GM19455 (cell line): Measurements from ENCODE around the gene BROX.
A peak's percentile ranks its signal among the peaks of the same experiment; 100 is the strongest.
"Not testable (repeated sequence)": the region's sequence is repeated elsewhere in the genome, so short reads cannot be mapped to it uniquely, and the experiment has no call there.

Experiments
- ATAC-seq: cut with Tn5 transposase; IDR thresholded peaks from one replicate; pipeline ENCODE4 v1.9.1; 2021; ENCODE audit not compliant: unreplicated experiment

The BROX gene

GRCh38 chr1:222732216-222733159 is 20.1 kb downstream of the BROX start:
- ATAC-seq, result peak; percentile 98

GRCh38 chr1:222734740-222735139 is 22.4 kb downstream of the BROX start:
- ATAC-seq, result no peak

GRCh38 chr1:222736470-222736869 is 24.1 kb downstream of the BROX start:
- no peak for ATAC-seq

DNA sequence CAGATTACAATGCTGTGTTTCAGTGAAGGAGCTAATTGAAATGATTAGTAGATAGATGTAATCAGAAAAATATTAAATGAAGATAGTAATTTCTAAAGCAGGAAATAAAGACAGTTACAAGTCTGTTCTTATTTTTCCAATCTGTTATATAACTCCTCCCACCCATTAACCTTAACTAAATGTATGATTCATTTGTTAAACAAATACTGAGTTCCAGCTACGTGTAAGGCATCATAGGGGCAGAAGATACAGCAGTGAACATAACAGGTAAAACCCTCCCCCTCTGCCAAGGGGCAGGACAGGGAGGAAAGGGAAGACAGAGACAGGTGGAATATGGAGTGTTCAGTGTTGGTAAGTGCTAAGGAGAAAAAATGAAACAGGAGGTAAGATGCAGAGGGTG is 24.6 kb downstream of the BROX start, which contains the start of gene FAM177B:
Gene FAM177B (plus strand): TSS at position 231 of the 400 bp plus-strand sequence. CDS start 9,344 bp downstream, outside the sequence.
- ATAC-seq, result no peak

DNA sequence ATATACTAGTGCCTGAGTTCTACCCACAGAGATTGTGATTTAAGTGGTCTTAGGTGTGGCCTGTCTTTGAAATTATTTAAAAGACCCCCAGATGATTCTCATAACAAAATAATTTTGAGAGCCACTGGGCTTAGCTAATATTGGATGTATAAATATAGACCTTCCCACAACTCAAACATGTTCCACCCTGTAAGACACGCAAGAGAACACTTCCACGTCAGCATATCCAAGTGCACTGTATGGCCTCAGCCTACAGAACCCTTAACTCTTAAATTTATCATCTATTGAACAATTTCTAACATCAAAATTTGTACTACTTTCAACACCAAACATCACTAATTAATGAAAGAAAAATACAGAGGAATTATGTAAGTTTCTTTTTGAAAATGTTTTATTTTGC is 27.1 kb downstream of the BROX start:
- ATAC-seq, result no peak

DNA sequence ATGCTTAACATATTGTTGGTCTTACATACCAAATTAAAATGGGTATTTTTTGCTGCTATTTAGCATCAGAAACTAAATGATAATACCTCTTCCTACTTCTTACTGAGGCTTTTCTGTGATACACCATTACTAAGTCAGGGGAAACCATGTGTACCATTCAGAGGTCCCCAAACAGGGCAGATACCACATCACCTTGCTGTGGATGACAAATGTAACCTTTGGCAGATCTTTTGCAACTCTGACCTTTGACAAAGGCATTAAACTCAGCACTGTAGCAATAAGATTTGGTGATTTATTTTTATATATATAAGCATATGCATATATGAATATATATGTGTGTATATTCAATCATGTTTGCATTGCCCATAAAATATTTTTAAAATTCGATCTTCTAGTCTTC is 27.6 kb downstream of the BROX start:
- ATAC-seq, result no peak

DNA sequence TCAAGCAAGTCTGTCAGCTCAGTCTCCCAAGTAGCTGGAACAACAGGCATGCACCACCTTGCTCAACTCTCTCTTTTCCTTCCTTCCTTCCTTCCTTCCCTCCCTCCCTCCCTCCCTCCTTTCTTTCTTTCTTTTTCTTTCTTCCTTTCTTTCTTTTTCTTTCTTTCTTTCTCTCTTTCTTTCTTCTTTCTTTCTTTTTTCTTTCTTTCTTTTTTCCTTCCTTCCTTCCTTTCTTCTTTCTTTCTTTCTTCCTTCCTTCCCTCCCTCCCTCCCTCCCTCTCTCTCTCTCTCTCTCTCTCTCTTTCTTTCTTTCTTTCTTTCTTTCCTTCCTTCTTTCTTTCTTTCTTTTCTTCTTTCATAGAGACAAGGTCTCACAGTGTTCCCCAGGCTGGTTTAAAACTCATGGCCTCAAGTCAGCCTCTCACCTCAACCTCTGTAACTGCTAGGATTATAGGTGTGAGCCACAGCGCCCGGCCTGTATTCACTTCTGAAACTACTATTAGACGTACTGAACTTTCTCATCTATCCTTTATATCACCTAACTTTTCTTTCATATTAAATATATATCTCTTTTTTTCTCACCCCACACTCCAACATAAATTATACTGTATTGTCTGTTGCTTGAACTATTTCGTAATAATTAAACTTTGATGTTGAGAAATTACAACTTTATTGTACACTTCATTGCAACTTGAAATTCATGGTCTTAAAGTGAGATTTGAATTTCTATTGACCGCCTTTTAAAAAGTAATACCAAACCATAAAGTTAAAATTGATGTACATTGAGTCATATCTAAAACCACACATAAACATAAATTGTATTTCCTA is 29.5 kb downstream of the BROX start:
- ATAC-seq, result not testable (repeated sequence)

- ATAC-seq, result no peak
Measured at GRCh38 chr1:222749927-222750326, 37.6 kb downstream of the BROX start.

- peak; percentile 79 for ATAC-seq
Measured at GRCh38 chr1:222750651-222751050, 38.3 kb downstream of the BROX start.

- ATAC-seq, result no peak
Measured at GRCh38 chr1:222751255-222751654, 38.9 kb downstream of the BROX start.

- no peak for ATAC-seq
Measured at GRCh38 chr1:222754366-222755139, 42.2 kb downstream of the BROX start.

GRCh38 chr1:222757646-222758268 is 45.4 kb downstream of the BROX start:
- no peak for ATAC-seq

DNA sequence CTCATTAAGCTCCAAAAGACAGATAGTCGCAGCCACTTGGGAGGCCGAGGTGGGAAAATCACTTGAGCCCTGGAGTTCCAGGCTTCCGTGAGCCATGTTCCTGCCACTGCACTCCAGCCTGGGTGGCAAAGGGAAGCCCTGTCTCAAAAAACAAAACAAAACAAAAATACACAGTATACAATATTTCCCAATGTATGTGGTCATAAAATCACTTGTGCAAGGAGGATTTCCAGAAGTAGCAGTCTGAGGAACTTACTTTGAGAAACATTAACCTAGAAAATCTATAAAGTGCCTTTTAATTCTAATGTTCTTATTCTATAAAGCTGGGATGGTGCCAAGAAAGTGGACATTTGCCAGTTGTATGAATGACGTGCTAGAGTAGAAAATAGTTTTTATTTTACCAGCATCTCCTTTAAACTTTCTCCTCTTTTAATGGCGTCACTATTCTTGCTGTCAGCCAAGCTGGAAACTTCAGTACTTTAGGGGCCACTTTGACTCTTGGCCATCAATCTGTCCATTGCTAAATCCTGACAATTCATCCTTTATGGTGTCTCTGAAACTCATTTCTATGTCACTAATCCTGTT is 47.2 kb downstream of the BROX start:
- ATAC-seq, result no peak

GRCh38 chr1:222761083-222761482 is 48.7 kb downstream of the BROX start:
- no peak for ATAC-seq

GRCh38 chr1:222762178-222762577 is 49.8 kb downstream of the BROX start:
- not testable (repeated sequence) for ATAC-seq

- no peak for ATAC-seq
Measured at GRCh38 chr1:222767152-222767571, 54.8 kb downstream of the BROX start.

- no peak for ATAC-seq
Measured at GRCh38 chr1:222768592-222768991, 56.2 kb downstream of the BROX start.

DNA sequence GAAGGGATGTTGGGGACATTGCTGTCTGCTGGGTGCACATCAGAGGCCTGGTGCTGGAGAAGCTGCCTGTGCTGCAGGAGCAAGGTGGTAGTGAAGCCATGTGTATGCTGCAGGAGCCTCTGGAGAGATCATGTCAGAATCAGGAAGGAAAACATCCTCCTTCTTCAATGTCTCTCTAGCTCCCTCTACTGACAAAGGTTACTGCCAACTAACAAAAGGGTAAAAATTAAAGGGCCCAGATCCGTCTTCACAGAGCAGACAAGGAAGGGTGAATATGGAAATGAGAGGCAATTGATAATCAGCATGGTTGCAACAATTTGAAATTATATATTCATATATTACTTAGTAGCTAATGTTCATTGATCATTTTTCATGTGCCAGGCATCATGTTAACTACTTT is 56.8 kb downstream of the BROX start:
- ATAC-seq, result no peak

GRCh38 chr1:222769971-222770620 is 57.7 kb downstream of the BROX start:
- no peak for ATAC-seq

GRCh38 chr1:222772996-222773379 is 60.6 kb downstream of the BROX start:
- ATAC-seq, result peak; percentile 78
